Dendritic cell treated with granulocyte-macrophage colony-stimulating factor and Interleukin-4, amounts not matched to agents 40 ng/mL and 50 ng/mL, for 4 days (primary cell): ENCODE results near the gene CEP41.

Experiments
- H3K27ac Mint-ChIP-seq: one replicate; pipeline ENCODE4 v1.8.0; 2022; ENCODE audit warnings: mild to moderate bottlenecking, mixed read lengths
- H3K27me3 Mint-ChIP-seq: one replicate; pipeline ENCODE4 v1.8.0; 2022; ENCODE audit warnings: mild to moderate bottlenecking, mixed read lengths
- H3K36me3 Mint-ChIP-seq: one replicate; pipeline ENCODE4 v1.8.0; 2022; ENCODE audit warnings: low read depth, mixed read lengths
- H3K4me1 Mint-ChIP-seq: one replicate; pipeline ENCODE4 v1.8.0; 2022; ENCODE audit warnings: low read depth, mixed read lengths
- H3K4me3 Mint-ChIP-seq: one replicate; pipeline ENCODE4 v1.8.0; 2022; ENCODE audit warnings: mild to moderate bottlenecking, moderate library complexity, mixed read lengths
- H3K9me3 Mint-ChIP-seq: one replicate; pipeline ENCODE4 v1.8.0; 2022; ENCODE audit warnings: mixed read lengths
- intact Hi-C: fragments of 100-400 bp; cut with micrococcal nuclease; formaldehyde crosslinking; loops from one replicate; pipeline ENCODE4 v1.15.0; 2022

The CEP41 gene

GRCh38 chr7:130371046-130371445, 69.8 kb downstream of the CEP41 start:
- H3K36me3 Mint-ChIP-seq: no peaks in the 10 kb centered on the region
- no peak overlapping the region for H3K27ac Mint-ChIP-seq
- H3K27me3 Mint-ChIP-seq: no peaks in the 10 kb centered on the region
- intact Hi-C loops: no loop called here
- H3K4me3 Mint-ChIP-seq: no peak overlapping the region
- H3K4me1 Mint-ChIP-seq: peaks cover 14% of the 10 kb centered on the region
- H3K9me3 Mint-ChIP-seq: peaks cover 3% of the 10 kb centered on the region

- Mint-ChIP-seq H3K4me1 (peaks cover 14% of the 10 kb centered on the region), H3K9me3 (no peaks in the 10 kb centered on the region), H3K27me3 (no peaks in the 10 kb centered on the region), H3K36me3 (no peaks in the 10 kb centered on the region), H3K27ac (no peak overlapping the region), H3K4me3 (no peak overlapping the region)
- intact Hi-C loops: no loop called here
These were observed 70.8 kb downstream of the CEP41 start for GRCh38 chr7:130369831-130370550.

- Mint-ChIP-seq H3K27ac (no peak overlapping the region), H3K36me3 (no peaks in the 10 kb centered on the region), H3K4me3 (peak overlapping the region; percentile 22), H3K4me1 (peaks cover 14% of the 10 kb centered on the region), H3K9me3 (no peaks in the 10 kb centered on the region), H3K27me3 (no peaks in the 10 kb centered on the region)
- intact Hi-C loops: no loop called here
These were observed 71.6 kb downstream of the CEP41 start for GRCh38 chr7:130369110-130369711.

- Mint-ChIP-seq H3K4me1 (peaks cover 14% of the 10 kb centered on the region), H3K27ac (no peak overlapping the region), H3K36me3 (no peaks in the 10 kb centered on the region), H3K4me3 (no peak overlapping the region), H3K9me3 (no peaks in the 10 kb centered on the region), H3K27me3 (no peaks in the 10 kb centered on the region)
- intact Hi-C loops: no loop called here
These were observed 72.7 kb downstream of the CEP41 start for GRCh38 chr7:130367836-130368746.

- Mint-ChIP-seq H3K27me3 (no peaks in the 10 kb centered on the region), H3K9me3 (no peaks in the 10 kb centered on the region), H3K4me3 (no peak overlapping the region), H3K36me3 (no peaks in the 10 kb centered on the region), H3K27ac (no peak overlapping the region), H3K4me1 (peaks cover 14% of the 10 kb centered on the region)
- intact Hi-C loops: no loop called here
These were observed 73.6 kb downstream of the CEP41 start for GRCh38 chr7:130367088-130367755.

- H3K4me3 Mint-ChIP-seq: no peak overlapping the region
- no peaks in the 10 kb centered on the region for H3K36me3 Mint-ChIP-seq
- H3K27me3 Mint-ChIP-seq: no peaks in the 10 kb centered on the region
- intact Hi-C loops: no loop called here
- H3K4me1 Mint-ChIP-seq: peaks cover 14% of the 10 kb centered on the region
- H3K27ac Mint-ChIP-seq: no peak overlapping the region
- no peaks in the 10 kb centered on the region for H3K9me3 Mint-ChIP-seq
These were observed 74.3 kb downstream of the CEP41 start for GRCh38 chr7:130366564-130366963.

DNA sequence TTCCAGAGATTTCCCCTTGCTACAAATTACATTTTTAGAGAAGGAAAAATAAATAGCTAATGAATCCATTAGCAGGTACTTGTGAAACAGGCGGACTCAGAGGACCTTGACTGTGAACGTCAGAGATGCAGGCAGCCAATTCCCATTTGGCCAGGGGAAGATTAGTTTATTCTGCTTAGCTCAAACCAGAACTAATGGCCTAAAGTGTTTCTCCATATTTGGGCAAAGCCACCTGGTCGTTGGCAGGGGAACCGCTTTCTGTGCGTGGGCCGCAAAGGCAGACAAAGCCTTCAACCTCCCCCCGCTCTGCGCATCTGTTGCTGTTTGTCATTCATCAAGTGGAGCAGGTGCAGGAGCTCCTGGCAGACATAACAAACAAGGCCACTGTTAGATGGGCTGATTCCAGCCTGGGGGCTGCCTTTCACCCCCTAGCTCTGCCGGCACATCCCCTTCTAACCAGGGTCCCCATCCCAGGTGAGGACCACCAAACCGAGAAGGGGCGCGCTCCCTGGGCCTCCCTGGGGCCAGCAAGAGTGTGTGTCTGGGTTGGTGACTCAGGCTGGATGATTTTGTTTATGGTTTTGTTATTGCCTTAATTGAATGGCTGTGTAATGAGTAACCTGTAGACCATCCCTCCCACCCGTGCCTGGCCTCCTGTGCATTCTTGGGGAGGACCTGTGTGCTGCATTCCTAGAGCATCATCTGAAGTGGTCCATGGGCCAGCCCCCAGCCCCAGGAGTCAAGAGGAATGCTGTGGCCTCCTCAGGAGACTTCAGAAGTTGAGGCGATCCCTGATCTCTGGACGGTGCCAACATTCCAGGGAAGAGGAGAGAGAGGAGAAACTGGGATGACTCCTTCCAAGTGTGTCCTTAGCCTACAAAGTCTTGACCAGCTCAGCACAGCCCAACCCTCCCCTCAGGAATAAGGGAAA, 75.0 kb downstream of the CEP41 start:
- Mint-ChIP-seq H3K27me3 (no peaks in the 10 kb centered on the region), H3K4me3 (no peak overlapping the region), H3K36me3 (no peaks in the 10 kb centered on the region), H3K4me1 (peaks cover 14% of the 10 kb centered on the region), H3K27ac (no peak overlapping the region), H3K9me3 (peaks cover 3% of the 10 kb centered on the region)
- intact Hi-C loops: no loop called here

DNA sequence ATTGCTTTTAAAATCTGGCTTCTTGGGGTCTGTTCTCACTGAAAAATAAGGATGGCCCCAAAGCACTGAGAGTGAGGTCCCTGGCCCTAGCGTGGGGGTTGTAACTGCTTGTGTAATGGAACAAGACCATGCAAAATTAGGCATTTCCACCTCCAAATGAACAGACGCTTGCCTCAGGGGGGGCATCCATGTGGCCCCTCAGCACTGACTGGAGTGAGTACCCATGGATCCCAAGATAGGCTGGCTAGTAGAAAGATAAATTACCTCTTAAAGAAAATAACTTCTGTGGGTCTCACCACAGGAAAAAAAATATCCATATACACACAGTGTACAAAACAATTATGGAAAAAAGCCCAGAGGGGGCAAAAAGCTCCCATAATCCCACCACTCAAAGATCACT, 75.7 kb downstream of the CEP41 start:
- Mint-ChIP-seq H3K9me3 (peaks cover 9% of the 10 kb centered on the region), H3K36me3 (no peaks in the 10 kb centered on the region), H3K27me3 (no peaks in the 10 kb centered on the region), H3K27ac (no peak overlapping the region), H3K4me1 (peaks cover 14% of the 10 kb centered on the region), H3K4me3 (no peak overlapping the region)
- intact Hi-C loops: no loop called here

DNA sequence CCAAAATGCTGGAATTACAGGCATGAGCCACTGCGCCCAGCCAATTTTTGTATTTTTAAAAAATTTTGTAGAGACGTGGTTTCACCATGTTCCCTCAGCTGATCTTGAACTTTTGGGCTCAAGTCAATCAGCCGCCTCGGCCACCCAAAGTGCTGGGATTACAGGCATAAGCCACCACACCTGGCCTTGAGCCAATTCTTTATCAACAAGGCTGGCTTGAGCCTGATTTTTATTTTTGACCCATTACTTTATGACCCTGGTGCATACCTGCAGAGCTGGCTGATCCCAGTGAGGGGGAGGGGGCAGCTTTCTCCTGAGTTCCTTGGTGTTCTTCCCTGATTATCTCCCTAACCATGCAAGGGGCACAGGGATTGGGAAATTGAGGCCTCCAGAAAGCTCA, 76.4 kb downstream of the CEP41 start:
- H3K4me1 Mint-ChIP-seq: peaks cover 7% of the 10 kb centered on the region
- no peak overlapping the region for H3K4me3 Mint-ChIP-seq
- intact Hi-C loops: no loop called here
- H3K9me3 Mint-ChIP-seq: peaks cover 16% of the 10 kb centered on the region
- no peaks in the 10 kb centered on the region for H3K27me3 Mint-ChIP-seq
- H3K27ac Mint-ChIP-seq: no peak overlapping the region
- H3K36me3 Mint-ChIP-seq: no peaks in the 10 kb centered on the region

- intact Hi-C loops: no loop called here
- H3K27me3 Mint-ChIP-seq: no peaks in the 10 kb centered on the region
- no peak overlapping the region for H3K4me3 Mint-ChIP-seq
- H3K4me1 Mint-ChIP-seq: no peaks in the 10 kb centered on the region
- no peaks in the 10 kb centered on the region for H3K36me3 Mint-ChIP-seq
- no peak overlapping the region for H3K27ac Mint-ChIP-seq
- H3K9me3 Mint-ChIP-seq: peaks cover 21% of the 10 kb centered on the region
These were observed 77.6 kb downstream of the CEP41 start for GRCh38 chr7:130363026-130363847.

GRCh38 chr7:130362251-130362816, 78.5 kb downstream of the CEP41 start:
- Mint-ChIP-seq H3K9me3 (peaks cover 21% of the 10 kb centered on the region), H3K4me3 (no peak overlapping the region), H3K36me3 (no peaks in the 10 kb centered on the region), H3K4me1 (no peaks in the 10 kb centered on the region), H3K27ac (no peak overlapping the region), H3K27me3 (no peaks in the 10 kb centered on the region)
- intact Hi-C loops: no loop called here

- no peaks in the 10 kb centered on the region for H3K4me1 Mint-ChIP-seq
- H3K4me3 Mint-ChIP-seq: no peak overlapping the region
- H3K27me3 Mint-ChIP-seq: no peaks in the 10 kb centered on the region
- no peak overlapping the region for H3K27ac Mint-ChIP-seq
- intact Hi-C loops: no loop called here
- H3K9me3 Mint-ChIP-seq: peaks cover 21% of the 10 kb centered on the region
- no peaks in the 10 kb centered on the region for H3K36me3 Mint-ChIP-seq
These were observed 79.1 kb downstream of the CEP41 start for GRCh38 chr7:130361681-130362080.
